ENCODE measurements around the gene RPA1. TPM values are rescaled to one million over a fixed set of nuclear protein-coding genes. Genes with fewer than 3 reads are reported as not detected.

The RPA1 gene
- polyA plus RNA-seq, 1 donor from 2014 or later = 8.4 TPM

DNA sequence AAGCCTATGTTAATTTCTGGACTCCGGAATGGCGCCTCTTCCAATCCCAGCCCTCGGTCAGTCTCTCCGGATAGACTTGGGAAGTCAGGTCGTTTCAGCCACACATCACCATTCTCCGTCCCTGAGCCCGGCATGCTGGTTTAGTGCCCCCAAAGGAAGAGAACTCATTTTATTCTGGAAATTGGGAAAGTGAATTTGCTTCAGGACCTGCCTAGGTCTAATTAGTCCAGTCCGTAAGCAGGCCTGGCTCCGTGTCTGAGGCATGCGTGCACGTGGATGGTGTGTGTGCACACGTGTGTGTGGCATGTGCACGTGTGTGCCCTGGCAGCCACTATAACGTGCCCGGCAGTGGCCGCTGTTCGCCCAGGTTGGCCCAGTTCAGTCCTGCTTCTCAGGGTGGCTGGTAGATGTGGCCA is 77.4 kb downstream of the RPA1 start:
- Histone ChIP-seq H3K27ac (ENCODE audit: low read length) (no peak overlapping the region), H3K4me2 (ENCODE audit: low read length) (no peak overlapping the region), H3F3A (ENCODE audit: insufficient read depth, low read length, poor library complexity, severe bottlenecking) (peaks cover 3% of the 10 kb centered on the region), H4K20me1 (ENCODE audit: insufficient read depth) (no peaks in the 10 kb centered on the region), H3K27me3 (ENCODE audit: insufficient read depth, low read depth, low read length) (no peaks in the 10 kb centered on the region), H3K36me3 (ENCODE audit: insufficient read depth, low read length) (no peaks in the 10 kb centered on the region), H3K79me2 (replicated peaks; ENCODE audit: insufficient read depth, low read length) (no peaks in the 10 kb centered on the region), H3K9me2 (ENCODE audit: insufficient read depth, low read length) (no peaks in the 10 kb centered on the region), H3K4me3 (ENCODE audit: low read length) (no peak overlapping the region), H3K9ac (ENCODE audit: low read length) (no peak overlapping the region), H3K9me3 (ENCODE audit: low read length) (no peaks in the 10 kb centered on the region), H2AFZ (ENCODE audit: low read depth, low read length) (no peak overlapping the region)
- TF ChIP-seq RAD21 (conservative IDR thresholded peaks at IDR 0.05) (no peak), MXI1 (conservative IDR thresholded peaks at IDR 0.05; ENCODE audit: poor library complexity, severe bottlenecking) (no peak), SMC3 (conservative IDR thresholded peaks at IDR 0.05; ENCODE audit: poor library complexity) (no peak), EP300 (conservative IDR thresholded peaks at IDR 0.05; ENCODE audit: poor library complexity, severe bottlenecking) (no peak), TAF1 (IDR thresholded peaks at IDR 0.05; ENCODE audit: low read depth) (no peak), POLR2AphosphoS5 (IDR thresholded peaks at IDR 0.05) (no peak), EZH2 (IDR thresholded peaks at IDR 0.05; ENCODE audit: borderline replicate concordance, insufficient read depth, low read length, poor library complexity, severe bottlenecking) (no peak)
- TF ChIP-seq, protein P1, sequence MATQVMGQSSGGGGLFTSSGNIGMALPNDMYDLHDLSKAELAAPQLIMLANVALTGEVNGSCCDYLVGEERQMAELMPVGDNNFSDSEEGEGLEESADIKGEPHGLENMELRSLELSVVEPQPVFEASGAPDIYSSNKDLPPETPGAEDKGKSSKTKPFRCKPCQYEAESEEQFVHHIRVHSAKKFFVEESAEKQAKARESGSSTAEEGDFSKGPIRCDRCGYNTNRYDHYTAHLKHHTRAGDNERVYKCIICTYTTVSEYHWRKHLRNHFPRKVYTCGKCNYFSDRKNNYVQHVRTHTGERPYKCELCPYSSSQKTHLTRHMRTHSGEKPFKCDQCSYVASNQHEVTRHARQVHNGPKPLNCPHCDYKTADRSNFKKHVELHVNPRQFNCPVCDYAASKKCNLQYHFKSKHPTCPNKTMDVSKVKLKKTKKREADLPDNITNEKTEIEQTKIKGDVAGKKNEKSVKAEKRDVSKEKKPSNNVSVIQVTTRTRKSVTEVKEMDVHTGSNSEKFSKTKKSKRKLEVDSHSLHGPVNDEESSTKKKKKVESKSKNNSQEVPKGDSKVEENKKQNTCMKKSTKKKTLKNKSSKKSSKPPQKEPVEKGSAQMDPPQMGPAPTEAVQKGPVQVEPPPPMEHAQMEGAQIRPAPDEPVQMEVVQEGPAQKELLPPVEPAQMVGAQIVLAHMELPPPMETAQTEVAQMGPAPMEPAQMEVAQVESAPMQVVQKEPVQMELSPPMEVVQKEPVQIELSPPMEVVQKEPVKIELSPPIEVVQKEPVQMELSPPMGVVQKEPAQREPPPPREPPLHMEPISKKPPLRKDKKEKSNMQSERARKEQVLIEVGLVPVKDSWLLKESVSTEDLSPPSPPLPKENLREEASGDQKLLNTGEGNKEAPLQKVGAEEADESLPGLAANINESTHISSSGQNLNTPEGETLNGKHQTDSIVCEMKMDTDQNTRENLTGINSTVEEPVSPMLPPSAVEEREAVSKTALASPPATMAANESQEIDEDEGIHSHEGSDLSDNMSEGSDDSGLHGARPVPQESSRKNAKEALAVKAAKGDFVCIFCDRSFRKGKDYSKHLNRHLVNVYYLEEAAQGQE (IDR thresholded peaks at IDR 0.05; ENCODE audit: borderline replicate concordance) = no peak
- TF ChIP-seq, protein P2, sequence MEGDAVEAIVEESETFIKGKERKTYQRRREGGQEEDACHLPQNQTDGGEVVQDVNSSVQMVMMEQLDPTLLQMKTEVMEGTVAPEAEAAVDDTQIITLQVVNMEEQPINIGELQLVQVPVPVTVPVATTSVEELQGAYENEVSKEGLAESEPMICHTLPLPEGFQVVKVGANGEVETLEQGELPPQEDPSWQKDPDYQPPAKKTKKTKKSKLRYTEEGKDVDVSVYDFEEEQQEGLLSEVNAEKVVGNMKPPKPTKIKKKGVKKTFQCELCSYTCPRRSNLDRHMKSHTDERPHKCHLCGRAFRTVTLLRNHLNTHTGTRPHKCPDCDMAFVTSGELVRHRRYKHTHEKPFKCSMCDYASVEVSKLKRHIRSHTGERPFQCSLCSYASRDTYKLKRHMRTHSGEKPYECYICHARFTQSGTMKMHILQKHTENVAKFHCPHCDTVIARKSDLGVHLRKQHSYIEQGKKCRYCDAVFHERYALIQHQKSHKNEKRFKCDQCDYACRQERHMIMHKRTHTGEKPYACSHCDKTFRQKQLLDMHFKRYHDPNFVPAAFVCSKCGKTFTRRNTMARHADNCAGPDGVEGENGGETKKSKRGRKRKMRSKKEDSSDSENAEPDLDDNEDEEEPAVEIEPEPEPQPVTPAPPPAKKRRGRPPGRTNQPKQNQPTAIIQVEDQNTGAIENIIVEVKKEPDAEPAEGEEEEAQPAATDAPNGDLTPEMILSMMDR (IDR thresholded peaks at IDR 0.05; ENCODE audit: poor library complexity, severe bottlenecking) = no peak

DNA sequence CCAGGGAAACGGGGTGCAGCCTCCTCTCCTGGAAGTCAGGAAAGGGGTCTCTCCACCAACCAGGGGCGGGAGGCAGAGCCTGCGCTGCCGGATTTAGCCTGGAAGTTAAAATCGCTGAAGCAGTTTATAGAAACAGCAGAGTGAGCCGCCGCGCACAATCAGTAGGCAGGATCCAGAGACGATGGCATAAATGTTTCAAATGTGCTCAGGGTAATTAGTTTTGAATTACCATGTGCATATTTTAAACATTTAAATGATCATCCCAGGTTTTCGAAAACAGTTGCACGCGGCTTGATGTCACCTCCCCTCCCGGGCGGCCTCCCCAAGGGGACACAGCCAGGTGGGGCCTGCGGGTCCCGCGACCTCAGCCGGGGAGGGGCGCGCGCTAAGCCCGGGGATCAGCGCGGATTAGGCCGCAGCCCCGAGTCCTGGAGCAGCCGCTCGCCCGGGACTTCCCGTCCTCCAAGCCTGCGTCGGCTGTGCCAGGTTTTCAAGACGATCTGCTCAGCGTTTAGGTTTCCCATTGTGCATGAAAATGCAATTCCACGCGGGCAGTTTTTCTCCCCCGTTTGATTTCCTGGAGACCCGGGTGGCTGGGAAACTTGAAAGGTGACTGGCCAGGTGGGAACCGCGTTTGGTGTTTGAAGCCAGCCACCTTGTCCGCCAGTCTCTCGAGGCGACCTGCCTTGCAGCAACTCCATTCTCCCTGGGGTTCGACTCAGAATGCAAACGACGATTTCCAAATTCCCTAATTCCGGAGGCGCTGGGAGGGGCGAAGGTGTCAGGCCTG is 78.3 kb downstream of the RPA1 start:
- no peaks in the 10 kb centered on the region for H3K9me3 ChIP-seq (ENCODE audit: low read length)
- TF ChIP-seq POLR2AphosphoS5 (IDR thresholded peaks at IDR 0.05) = peak; percentile 16
- no peak for TF ChIP-seq RAD21 (conservative IDR thresholded peaks at IDR 0.05)
- TF ChIP-seq EZH2 (IDR thresholded peaks at IDR 0.05; ENCODE audit: borderline replicate concordance, insufficient read depth, low read length, poor library complexity, severe bottlenecking) = no peak
- no peak for TF ChIP-seq TAF1 (IDR thresholded peaks at IDR 0.05; ENCODE audit: low read depth)
- TF ChIP-seq, protein P1 (IDR thresholded peaks at IDR 0.05; ENCODE audit: borderline replicate concordance) = peak; percentile 32
- no peak for TF ChIP-seq SMC3 (conservative IDR thresholded peaks at IDR 0.05; ENCODE audit: poor library complexity)
- no peak for TF ChIP-seq MXI1 (conservative IDR thresholded peaks at IDR 0.05; ENCODE audit: poor library complexity, severe bottlenecking)
- TF ChIP-seq, protein P2 (IDR thresholded peaks at IDR 0.05; ENCODE audit: poor library complexity, severe bottlenecking) = no peak
- TF ChIP-seq EP300 (conservative IDR thresholded peaks at IDR 0.05; ENCODE audit: poor library complexity, severe bottlenecking) = no peak
- H4K20me1 ChIP-seq (ENCODE audit: insufficient read depth) = no peaks in the 10 kb centered on the region
- no peaks in the 10 kb centered on the region for H3K36me3 ChIP-seq (ENCODE audit: insufficient read depth, low read length)
- H2AFZ ChIP-seq (ENCODE audit: low read depth, low read length) = no peak overlapping the region
- peak overlapping the region; percentile 56 for H3K9ac ChIP-seq (ENCODE audit: low read length)
- peak overlapping the region; percentile 70 for H3K4me2 ChIP-seq (ENCODE audit: low read length)
- H3K27me3 ChIP-seq (ENCODE audit: insufficient read depth, low read depth, low read length) = no peaks in the 10 kb centered on the region
- peaks cover 3% of the 10 kb centered on the region for H3F3A ChIP-seq (ENCODE audit: insufficient read depth, low read length, poor library complexity, severe bottlenecking)
- peak overlapping the region; percentile 61 for H3K4me3 ChIP-seq (ENCODE audit: low read length)
- H3K27ac ChIP-seq (ENCODE audit: low read length) = no peak overlapping the region
- no peaks in the 10 kb centered on the region for H3K79me2 ChIP-seq (replicated peaks; ENCODE audit: insufficient read depth, low read length)
- H3K9me2 ChIP-seq (ENCODE audit: insufficient read depth, low read length) = no peaks in the 10 kb centered on the region

Measured in neural cell (in vitro differentiated cells).